Left forelimb (tissue), 1 donor: ENCODE measurements around the gene TPRG1.

Source experiments
- DNase-seq: peaks from one replicate; pipeline ENCODE4 v3.0.0-alpha.2; 2018; ENCODE audit warnings: low spot score

TPRG1 gene

GRCh38 chr3:189278221-189278620 lies 106.5 kb downstream of the TPRG1 start:
- no peak for DNase-seq

GRCh38 chr3:189282189-189282588 lies 110.4 kb downstream of the TPRG1 start:
- DNase-seq: no peak

GRCh38 chr3:189282741-189283140 lies 111.0 kb downstream of the TPRG1 start:
- no peak for DNase-seq

- no peak for DNase-seq
These were observed 114.4 kb downstream of the TPRG1 start for GRCh38 chr3:189286188-189286587.

- DNase-seq: no peak
These were observed 115.1 kb downstream of the TPRG1 start for GRCh38 chr3:189286916-189287315.

GRCh38 chr3:189288348-189289235 lies 116.8 kb downstream of the TPRG1 start:
- DNase-seq: no peak

GRCh38 chr3:189289251-189289650 lies 117.5 kb downstream of the TPRG1 start:
- DNase-seq: no peak

- no peak for DNase-seq
These were observed 121.1 kb downstream of the TPRG1 start for GRCh38 chr3:189292667-189293484.

- no peak for DNase-seq
These were observed 122.9 kb downstream of the TPRG1 start for GRCh38 chr3:189294649-189295048.

GRCh38 chr3:189295089-189295488 lies 123.3 kb downstream of the TPRG1 start:
- DNase-seq: no peak

- DNase-seq: no peak
These were observed 126.2 kb downstream of the TPRG1 start for GRCh38 chr3:189297932-189298331.

GRCh38 chr3:189298469-189299375 lies 127.0 kb downstream of the TPRG1 start:
- no peak for DNase-seq

GRCh38 chr3:189300345-189300744 lies 128.6 kb downstream of the TPRG1 start:
- DNase-seq: no peak

- DNase-seq: no peak
These were observed 129.7 kb downstream of the TPRG1 start for GRCh38 chr3:189301479-189301878.

- no peak for DNase-seq
These were observed 131.8 kb downstream of the TPRG1 start for GRCh38 chr3:189303584-189303983.

GRCh38 chr3:189304465-189305351 lies 132.9 kb downstream of the TPRG1 start:
- DNase-seq: no peak

- no peak for DNase-seq
These were observed 133.6 kb downstream of the TPRG1 start for GRCh38 chr3:189305412-189305811.

- DNase-seq: no peak
These were observed 136.2 kb downstream of the TPRG1 start for GRCh38 chr3:189307963-189308362.

- DNase-seq: no peak
These were observed 136.8 kb downstream of the TPRG1 start for GRCh38 chr3:189308608-189309007.

GRCh38 chr3:189309400-189309975 lies 137.7 kb downstream of the TPRG1 start:
- DNase-seq: no peak

- DNase-seq: no peak
These were observed 139.8 kb downstream of the TPRG1 start for GRCh38 chr3:189311521-189311920.
